ENCODE measurements around the gene HS3ST5. TPM values are rescaled to one million over a fixed set of nuclear protein-coding genes. Genes with fewer than 3 reads are reported as not detected.
"Not testable (repeated sequence)": the region's sequence is repeated elsewhere in the genome, so short reads cannot be mapped to it uniquely, and the experiment has no call there.

The HS3ST5 gene
- total RNA-seq, 1 donor from 2014 or later = not detected

- no peaks in the 10 kb centered on the region for H3K36me3 Mint-ChIP-seq (ENCODE audit: low read depth)
- ChIA-PET CTCF (no interaction called here), POLR2A (no interaction called here)
- no peak overlapping the region for H3K27ac Mint-ChIP-seq
- ATAC-seq (ENCODE audit: low read depth) (no peak), DNase-seq (no peak)
- intact Hi-C loops (cut with micrococcal nuclease) = no loop called here
- H3K9me3 Mint-ChIP-seq = no peaks in the 10 kb centered on the region
- H3K4me3 Mint-ChIP-seq = no peak overlapping the region
- no peaks in the 10 kb centered on the region for H3K27me3 Mint-ChIP-seq
- TF ChIP-seq, protein P1, sequence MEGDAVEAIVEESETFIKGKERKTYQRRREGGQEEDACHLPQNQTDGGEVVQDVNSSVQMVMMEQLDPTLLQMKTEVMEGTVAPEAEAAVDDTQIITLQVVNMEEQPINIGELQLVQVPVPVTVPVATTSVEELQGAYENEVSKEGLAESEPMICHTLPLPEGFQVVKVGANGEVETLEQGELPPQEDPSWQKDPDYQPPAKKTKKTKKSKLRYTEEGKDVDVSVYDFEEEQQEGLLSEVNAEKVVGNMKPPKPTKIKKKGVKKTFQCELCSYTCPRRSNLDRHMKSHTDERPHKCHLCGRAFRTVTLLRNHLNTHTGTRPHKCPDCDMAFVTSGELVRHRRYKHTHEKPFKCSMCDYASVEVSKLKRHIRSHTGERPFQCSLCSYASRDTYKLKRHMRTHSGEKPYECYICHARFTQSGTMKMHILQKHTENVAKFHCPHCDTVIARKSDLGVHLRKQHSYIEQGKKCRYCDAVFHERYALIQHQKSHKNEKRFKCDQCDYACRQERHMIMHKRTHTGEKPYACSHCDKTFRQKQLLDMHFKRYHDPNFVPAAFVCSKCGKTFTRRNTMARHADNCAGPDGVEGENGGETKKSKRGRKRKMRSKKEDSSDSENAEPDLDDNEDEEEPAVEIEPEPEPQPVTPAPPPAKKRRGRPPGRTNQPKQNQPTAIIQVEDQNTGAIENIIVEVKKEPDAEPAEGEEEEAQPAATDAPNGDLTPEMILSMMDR (IDR thresholded peaks at IDR 0.05) = no peak
- no peaks in the 10 kb centered on the region for H3K4me1 Mint-ChIP-seq
These were observed 188.0 kb downstream of the HS3ST5 start for GRCh38 chr6:114154812-114155211.

- H3K9me3 Mint-ChIP-seq = no peaks in the 10 kb centered on the region
- H3K4me1 Mint-ChIP-seq = no peaks in the 10 kb centered on the region
- CTCF ChIA-PET = no interaction called here
- intact Hi-C loops (cut with micrococcal nuclease) = no loop called here
- DNase-seq (no peak), ATAC-seq (ENCODE audit: low read depth) (no peak)
- H3K27me3 Mint-ChIP-seq = no peaks in the 10 kb centered on the region
- H3K27ac Mint-ChIP-seq = no peak overlapping the region
- H3K36me3 Mint-ChIP-seq (ENCODE audit: low read depth) = no peaks in the 10 kb centered on the region
- H3K4me3 Mint-ChIP-seq = no peak overlapping the region
- TF ChIP-seq, protein P1 (IDR thresholded peaks at IDR 0.05) = no peak
- POLR2A ChIA-PET = no interaction called here
These were observed 189.4 kb downstream of the HS3ST5 start for GRCh38 chr6:114153448-114153847.

GRCh38 chr6:114151064-114151690, 191.6 kb downstream of the HS3ST5 start:
- no peaks in the 10 kb centered on the region for H3K36me3 Mint-ChIP-seq (ENCODE audit: low read depth)
- POLR2A ChIA-PET = no interaction called here
- CTCF ChIA-PET = no interaction called here

GRCh38 chr6:114149182-114149581, 193.6 kb downstream of the HS3ST5 start:
- H3K9me3 Mint-ChIP-seq; H3K36me3 Mint-ChIP-seq (ENCODE audit: low read depth); POLR2A ChIA-PET; DNase-seq; ATAC-seq (ENCODE audit: low read depth); H3K4me3 Mint-ChIP-seq; H3K27ac Mint-ChIP-seq; H3K4me1 Mint-ChIP-seq; H3K27me3 Mint-ChIP-seq; CTCF ChIA-PET; intact Hi-C loops (cut with micrococcal nuclease): not testable (repeated sequence)

More at GRCh38 chr6:114151064-114151690, 191.6 kb downstream of the HS3ST5 start:
- Mint-ChIP-seq H3K4me1 (no peaks in the 10 kb centered on the region), H3K9me3 (peaks cover 8% of the 10 kb centered on the region), H3K27ac (no peak overlapping the region), H3K27me3 (no peaks in the 10 kb centered on the region), H3K4me3 (no peak overlapping the region)
- no peak for ATAC-seq (ENCODE audit: low read depth)
- TF ChIP-seq, protein P1 (IDR thresholded peaks at IDR 0.05) = no peak
- intact Hi-C loops (cut with micrococcal nuclease) = no loop called here
- DNase-seq = no peak

- H3K4me3 Mint-ChIP-seq = no peak overlapping the region
- intact Hi-C loops (cut with micrococcal nuclease) = no loop called here
- CTCF ChIA-PET = no interaction called here
- POLR2A ChIA-PET = no interaction called here
- ATAC-seq (ENCODE audit: low read depth) = no peak
- peaks cover 8% of the 10 kb centered on the region for H3K9me3 Mint-ChIP-seq
- H3K27ac Mint-ChIP-seq = no peak overlapping the region
- no peaks in the 10 kb centered on the region for H3K4me1 Mint-ChIP-seq
- TF ChIP-seq, protein P1 (IDR thresholded peaks at IDR 0.05) = no peak
- no peaks in the 10 kb centered on the region for H3K36me3 Mint-ChIP-seq (ENCODE audit: low read depth)
- DNase-seq = no peak
- H3K27me3 Mint-ChIP-seq = no peaks in the 10 kb centered on the region
These were observed 197.7 kb downstream of the HS3ST5 start for GRCh38 chr6:114144887-114145851.
